Activated CD8-positive, alpha-beta memory T cell treated with anti-CD3 and anti-CD28 coated beads, Interleukin-2, amount 50 U/mL, for 24 hours (primary cell): Measurements from ENCODE around the gene PPIP5K2.
"Not testable (repeated sequence)": the region's sequence is repeated elsewhere in the genome, so short reads cannot be mapped to it uniquely, and the experiment has no call there.

Experiments used
- DNase-seq: peaks from one replicate; pipeline ENCODE4 v3.0.0-alpha.2; 2020; ENCODE audit errors: extremely low read depth

The PPIP5K2 gene

DNA sequence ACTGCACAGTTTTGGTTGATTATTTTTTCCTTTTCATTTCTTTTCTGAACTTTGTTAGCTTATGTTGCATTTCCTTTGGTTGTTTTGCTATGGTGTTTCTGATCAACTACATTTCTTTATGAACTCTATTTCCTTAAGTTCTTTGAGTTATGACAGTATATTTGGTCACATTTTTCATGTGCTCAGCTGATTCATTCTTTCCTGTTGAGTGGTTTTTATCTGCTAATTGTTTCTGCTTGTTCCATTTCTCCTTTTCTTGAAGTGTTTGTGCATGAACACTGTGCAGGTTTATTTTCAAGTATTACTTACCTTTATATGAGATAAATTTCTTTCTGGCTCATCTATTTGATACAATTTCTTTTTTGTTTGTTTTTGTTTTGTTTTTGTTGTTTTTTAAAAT is 87.6 kb downstream of the PPIP5K2 start:
- DNase-seq: no peak

GRCh38 chr5:103208460-103208859 is 88.4 kb downstream of the PPIP5K2 start:
- DNase-seq: no peak

- no peak for DNase-seq
Observed at GRCh38 chr5:103209065-103209464, 89.0 kb downstream of the PPIP5K2 start.

DNA sequence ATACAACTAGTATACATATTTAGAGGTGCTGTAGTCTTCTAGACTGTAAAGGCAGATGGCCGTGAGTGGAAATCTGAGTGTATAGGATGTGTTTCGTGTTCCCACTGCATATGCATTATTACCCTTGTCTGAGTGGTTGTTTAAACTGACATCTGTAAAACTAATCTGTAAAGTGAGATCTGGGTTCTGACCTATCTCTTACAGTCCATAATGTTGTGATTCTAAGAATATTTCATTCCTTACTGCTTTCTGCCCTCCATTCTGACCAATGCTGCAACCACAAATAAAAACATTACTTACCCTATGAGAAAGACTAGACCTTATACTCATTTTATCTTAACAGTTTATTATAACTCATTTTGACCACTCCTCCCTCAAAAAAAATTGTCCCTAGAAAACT is 90.9 kb downstream of the PPIP5K2 start:
- DNase-seq: no peak

DNA sequence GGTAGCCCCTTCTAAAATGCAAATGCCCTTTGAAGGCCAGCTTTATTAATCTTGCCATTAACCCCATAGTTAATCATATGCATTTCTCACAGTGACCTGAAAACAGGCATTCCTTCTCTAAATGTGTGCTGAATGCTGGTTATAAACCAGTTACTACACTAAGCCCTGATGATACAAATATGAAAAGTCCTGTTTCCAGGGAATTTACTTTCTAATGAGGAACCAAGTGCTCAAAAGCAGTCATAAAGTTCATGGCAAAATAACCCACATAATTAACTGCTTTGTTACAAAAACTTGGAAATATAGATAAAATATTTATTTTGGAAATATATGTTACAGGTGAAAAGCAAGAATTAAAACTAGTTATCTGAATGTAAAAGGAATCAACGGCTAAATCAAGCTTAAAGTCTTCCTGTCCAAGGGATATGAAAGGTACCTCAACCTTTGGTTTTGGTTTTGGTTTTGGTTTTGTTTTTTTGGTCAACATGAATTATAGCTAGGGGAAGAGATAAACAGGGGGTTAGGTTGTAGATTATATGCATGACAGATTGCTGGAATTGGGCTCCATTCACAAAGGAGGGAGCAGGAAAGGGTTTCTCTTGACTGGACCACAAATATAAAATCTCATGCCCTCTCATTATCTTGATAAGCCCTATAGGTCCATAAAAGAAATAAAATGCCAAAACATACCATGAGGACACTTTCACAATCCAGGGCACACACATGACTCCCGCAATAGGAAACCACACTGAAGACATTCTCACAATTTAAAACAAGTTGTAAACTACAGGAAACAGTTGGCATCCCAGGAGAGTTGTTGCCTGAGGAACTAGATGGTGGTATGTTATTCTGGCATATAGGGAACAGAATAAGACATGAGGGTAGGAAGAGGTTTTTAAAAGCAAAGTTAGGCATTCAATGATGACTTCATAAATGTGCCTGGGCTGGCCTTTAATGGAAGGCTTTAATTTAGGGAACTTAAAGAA is 91.8 kb downstream of the PPIP5K2 start:
- no peak for DNase-seq

DNA sequence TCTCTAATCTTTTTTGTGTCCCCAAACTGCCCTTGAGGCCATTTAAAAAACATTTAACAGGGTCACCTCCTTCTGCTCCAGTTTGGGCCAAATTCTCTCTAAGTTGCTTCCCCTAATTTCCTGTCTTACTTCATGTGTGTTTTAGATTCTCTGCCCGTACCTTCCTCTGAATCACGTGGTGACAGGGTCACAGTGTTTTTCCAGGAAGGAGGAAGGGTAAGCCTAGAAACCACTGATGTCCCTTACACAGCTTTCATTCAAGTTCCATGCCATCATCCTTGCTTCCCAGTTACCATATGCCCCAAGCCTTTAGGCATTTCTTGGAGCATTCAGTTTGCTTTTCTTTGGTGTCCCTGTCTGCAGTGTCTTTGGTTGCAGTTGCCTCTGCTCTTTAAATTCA is 96.0 kb downstream of the PPIP5K2 start:
- DNase-seq: no peak

- no peak for DNase-seq
Observed at GRCh38 chr5:103216697-103217096, 96.6 kb downstream of the PPIP5K2 start.

GRCh38 chr5:103217101-103217500 is 97.0 kb downstream of the PPIP5K2 start:
- no peak for DNase-seq

GRCh38 chr5:103218164-103218563 is 98.1 kb downstream of the PPIP5K2 start:
- DNase-seq: no peak

GRCh38 chr5:103219074-103219473 is 99.0 kb downstream of the PPIP5K2 start:
- not testable (repeated sequence) for DNase-seq

GRCh38 chr5:103223031-103223955 is 103.2 kb downstream of the PPIP5K2 start:
- DNase-seq: no peak

GRCh38 chr5:103224118-103224893 is 104.2 kb downstream of the PPIP5K2 start:
- DNase-seq: no peak

- no peak for DNase-seq
Observed at GRCh38 chr5:103224894-103225246, 104.8 kb downstream of the PPIP5K2 start.

- no peak for DNase-seq
Observed at GRCh38 chr5:103228061-103228460, 108.0 kb downstream of the PPIP5K2 start.

DNA sequence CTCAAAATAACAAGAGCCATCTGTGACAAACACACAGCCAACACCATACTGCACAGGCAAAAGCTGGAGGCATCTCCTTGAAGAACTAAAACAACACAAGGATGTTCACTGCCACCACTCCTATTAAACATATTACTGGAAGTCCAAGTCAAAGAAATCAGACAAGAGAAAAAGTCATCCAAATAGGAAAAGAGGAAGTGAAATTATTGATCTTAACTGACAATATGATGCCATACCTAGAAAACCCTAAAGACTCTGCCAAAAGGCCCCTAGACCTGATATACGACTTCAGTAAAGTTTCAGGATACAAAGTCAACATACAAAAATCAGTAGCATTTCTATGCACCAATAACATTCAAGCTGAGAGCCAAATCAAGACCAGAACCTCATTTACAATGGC is 108.5 kb downstream of the PPIP5K2 start:
- DNase-seq: no peak

- DNase-seq: no peak
Observed at GRCh38 chr5:103232393-103232999, 112.4 kb downstream of the PPIP5K2 start.

GRCh38 chr5:103234239-103234975 is 114.3 kb downstream of the PPIP5K2 start:
- DNase-seq: no peak

DNA sequence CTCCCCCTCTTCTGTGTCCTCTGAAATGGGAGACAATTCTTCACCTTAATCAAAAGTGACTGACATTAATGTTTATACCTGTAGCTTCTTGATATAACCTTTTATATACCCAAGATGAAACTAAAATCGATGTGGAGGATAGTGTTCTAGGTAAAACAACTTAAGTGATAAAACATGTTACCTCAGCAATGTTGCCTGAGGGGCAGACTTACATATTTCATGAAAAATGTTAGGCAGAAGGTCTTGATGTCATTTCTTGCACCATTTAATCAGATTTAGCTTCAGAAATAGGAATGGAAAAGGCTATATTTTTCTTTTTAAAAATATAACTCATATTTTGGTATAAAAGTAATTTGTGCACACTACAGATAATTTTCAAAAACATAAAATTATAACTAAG is 115.8 kb downstream of the PPIP5K2 start:
- DNase-seq: no peak

GRCh38 chr5:103237778-103238177 is 117.7 kb downstream of the PPIP5K2 start:
- no peak for DNase-seq

GRCh38 chr5:103243665-103244064 is 123.6 kb downstream of the PPIP5K2 start:
- DNase-seq: no peak

DNA sequence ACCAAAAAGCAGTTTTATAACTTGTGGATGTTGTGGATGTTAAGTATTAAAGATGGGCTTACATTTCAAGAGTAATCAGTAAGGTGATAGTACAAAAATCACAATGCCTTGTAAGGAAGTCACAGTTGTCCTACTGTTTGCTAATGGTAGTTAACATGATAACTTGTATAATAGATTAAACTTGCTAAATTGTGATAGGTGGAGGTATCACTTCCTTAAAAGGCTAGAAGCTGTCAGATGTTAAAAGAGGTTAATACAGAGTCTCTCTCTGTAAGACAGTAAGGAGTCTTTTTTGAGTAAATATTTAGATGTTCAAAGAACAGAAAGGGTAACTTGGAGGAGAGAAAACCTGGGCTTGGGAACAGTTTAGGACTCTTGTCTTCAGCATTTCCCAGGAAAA is 124.3 kb downstream of the PPIP5K2 start:
- DNase-seq: no peak
